Omental fat pad (tissue), 4 donors: ENCODE data around the gene CHMP4B. TPM values are rescaled to one million over a fixed set of nuclear protein-coding genes. Genes with fewer than 3 reads are reported as not detected.

Experiments
- ATAC-seq: fragments of 150-250 bp; one replicate; pipeline ENCODE4 v1.9.1; 2016; ENCODE audit warnings: mild to moderate bottlenecking, moderate library complexity; ENCODE audit not compliant: low FRiP score
- DNase-seq: peaks from one replicate; pipeline ENCODE4 v3.0.0-alpha.2; 2019; ENCODE audit warnings: low spot score
- total RNA-seq, 4 donors: library from RNA; depleted of rRNA; stranded (reverse); fragments of >200 nt; gene quantifications; one replicate each; pipeline ENCODE4 v1.1.0, GENCODE V29; 2016
- TF ChIP-seq, protein P1 (sequence below), 3 donors: fragments of 450-650 bp; IDR thresholded peaks; one replicate each; pipeline ENCODE4 v1.5.1; 2016 to 2017; ENCODE audit warnings: antibody characterized with exemption in 3 of 3, mild to moderate bottlenecking in 3 of 3, moderate library complexity in 2 of 3

CHMP4B gene
- total RNA-seq, 4 donors from 2014 or later, result 64.8 to 96.7 (median 69.8) TPM

GRCh38 chr20:33781945-33782344, 29.2 kb upstream of the CHMP4B start:
- TF ChIP-seq, protein P1, sequence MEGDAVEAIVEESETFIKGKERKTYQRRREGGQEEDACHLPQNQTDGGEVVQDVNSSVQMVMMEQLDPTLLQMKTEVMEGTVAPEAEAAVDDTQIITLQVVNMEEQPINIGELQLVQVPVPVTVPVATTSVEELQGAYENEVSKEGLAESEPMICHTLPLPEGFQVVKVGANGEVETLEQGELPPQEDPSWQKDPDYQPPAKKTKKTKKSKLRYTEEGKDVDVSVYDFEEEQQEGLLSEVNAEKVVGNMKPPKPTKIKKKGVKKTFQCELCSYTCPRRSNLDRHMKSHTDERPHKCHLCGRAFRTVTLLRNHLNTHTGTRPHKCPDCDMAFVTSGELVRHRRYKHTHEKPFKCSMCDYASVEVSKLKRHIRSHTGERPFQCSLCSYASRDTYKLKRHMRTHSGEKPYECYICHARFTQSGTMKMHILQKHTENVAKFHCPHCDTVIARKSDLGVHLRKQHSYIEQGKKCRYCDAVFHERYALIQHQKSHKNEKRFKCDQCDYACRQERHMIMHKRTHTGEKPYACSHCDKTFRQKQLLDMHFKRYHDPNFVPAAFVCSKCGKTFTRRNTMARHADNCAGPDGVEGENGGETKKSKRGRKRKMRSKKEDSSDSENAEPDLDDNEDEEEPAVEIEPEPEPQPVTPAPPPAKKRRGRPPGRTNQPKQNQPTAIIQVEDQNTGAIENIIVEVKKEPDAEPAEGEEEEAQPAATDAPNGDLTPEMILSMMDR (IDR thresholded peaks at IDR 0.05), result no peak
- ATAC-seq, result no peak
- DNase-seq, result no peak

- TF ChIP-seq, protein P1 (IDR thresholded peaks at IDR 0.05), result no peak
- DNase-seq (no peak), ATAC-seq (no peak)
Observed at GRCh38 chr20:33783256-33783655, 27.9 kb upstream of the CHMP4B start.

GRCh38 chr20:33783818-33784217, 27.3 kb upstream of the CHMP4B start:
- DNase-seq, result no peak

GRCh38 chr20:33784225-33784624, 26.9 kb upstream of the CHMP4B start:
- DNase-seq (no peak), ATAC-seq (no peak)
- TF ChIP-seq, protein P1 (IDR thresholded peaks at IDR 0.05), result no peak

More at GRCh38 chr20:33783818-33784217, 27.3 kb upstream of the CHMP4B start:
- TF ChIP-seq, protein P1 (IDR thresholded peaks at IDR 0.05), result no peak
- ATAC-seq, result no peak

GRCh38 chr20:33785503-33785902, 25.6 kb upstream of the CHMP4B start:
- ATAC-seq, result no peak
- DNase-seq, result no peak
- TF ChIP-seq, protein P1 (IDR thresholded peaks at IDR 0.05), result no peak

DNA sequence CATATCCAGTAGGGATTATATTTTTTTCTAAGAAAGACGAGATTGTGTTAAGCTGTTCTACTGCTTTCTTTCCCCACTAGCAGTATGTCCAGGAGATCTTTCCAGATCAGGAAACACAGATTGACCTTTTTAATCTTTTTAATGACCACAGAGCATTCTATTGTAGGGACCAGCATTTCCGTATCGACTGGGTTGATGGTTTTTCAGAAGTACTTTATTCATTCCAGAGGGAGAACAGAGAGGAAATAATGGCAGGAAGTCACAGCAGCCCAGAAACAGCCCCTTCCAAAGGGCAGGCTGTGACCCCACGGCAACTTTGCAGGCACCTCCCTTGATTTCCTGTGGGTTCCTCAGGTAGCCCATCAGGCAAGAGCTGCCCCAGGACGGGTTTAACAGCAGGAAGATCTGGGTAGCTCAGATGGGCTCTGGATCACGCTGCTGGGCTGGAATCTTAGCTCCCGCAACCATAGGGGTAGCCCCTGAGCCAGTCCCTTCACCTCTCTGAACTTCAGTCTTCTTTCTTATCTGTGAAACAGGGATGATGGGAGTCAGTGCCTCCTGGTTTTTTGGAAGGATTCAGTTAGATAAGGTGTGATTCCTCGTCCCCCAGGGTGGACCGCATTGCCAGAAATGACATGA, 23.8 kb upstream of the CHMP4B start:
- ATAC-seq (no peak), DNase-seq (no peak)
- TF ChIP-seq, protein P1 (IDR thresholded peaks at IDR 0.05), result no peak

DNA sequence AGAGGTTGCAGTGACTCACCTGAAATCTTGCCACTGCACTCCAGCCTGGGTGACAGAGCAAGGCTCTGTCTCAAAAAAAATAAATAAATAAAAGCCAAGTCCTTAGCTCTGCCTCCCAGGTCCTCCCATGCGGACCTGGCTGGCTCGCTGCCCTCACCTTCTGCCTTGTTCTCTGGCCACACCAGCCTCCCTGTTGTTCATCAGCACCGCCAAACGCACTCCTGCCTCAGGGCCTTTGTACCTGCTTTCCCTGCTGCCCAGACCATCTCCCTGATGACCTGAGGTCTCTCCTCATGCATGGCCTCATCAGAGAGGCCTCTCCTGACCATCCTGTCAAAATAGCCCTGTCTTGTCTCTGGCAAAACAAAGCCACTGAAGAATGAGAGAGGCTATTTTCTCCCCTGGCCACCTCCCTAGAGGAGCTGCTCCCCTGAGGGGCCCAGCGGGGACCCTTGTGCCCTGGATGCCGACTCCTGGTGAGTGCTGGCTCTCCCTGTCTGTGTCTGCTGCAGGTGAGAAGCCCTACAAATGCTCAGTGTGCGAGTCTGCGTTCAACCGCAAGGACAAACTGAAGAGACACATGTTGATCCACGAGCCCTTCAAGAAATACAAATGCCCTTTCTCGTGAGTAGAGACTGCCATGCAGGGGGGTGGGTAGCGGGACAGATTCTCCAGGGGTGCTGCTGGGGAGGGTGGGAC, 22.6 kb upstream of the CHMP4B start:
- ATAC-seq (no peak), DNase-seq (no peak)
- TF ChIP-seq, protein P1 (IDR thresholded peaks at IDR 0.05), result no peak
